Endometrial microvascular endothelial cells (primary cell): ENCODE data around the gene TBX4. TPM values are rescaled to one million over a fixed set of nuclear protein-coding genes. Genes with fewer than 3 reads are reported as not detected.

Source experiments
- in situ Hi-C: cut with HindIII; loops from 2 replicates; pipeline ENCODE4 v1.10.0; 2017; ENCODE audit warnings: low sequenced_read_pairs, low pct_unique_long_range_greater_than_20kb; ENCODE audit errors: inconsistent ontology term
- total RNA-seq: library from RNA; depleted of rRNA; stranded (reverse); fragments of >200 nt; gene quantifications from one replicate; pipeline ENCODE4 v1.2.3, GENCODE V29; 2015; ENCODE audit errors: inconsistent ontology term

Gene TBX4
- total RNA-seq, 1 donor from 2014 or later, result not detected

DNA sequence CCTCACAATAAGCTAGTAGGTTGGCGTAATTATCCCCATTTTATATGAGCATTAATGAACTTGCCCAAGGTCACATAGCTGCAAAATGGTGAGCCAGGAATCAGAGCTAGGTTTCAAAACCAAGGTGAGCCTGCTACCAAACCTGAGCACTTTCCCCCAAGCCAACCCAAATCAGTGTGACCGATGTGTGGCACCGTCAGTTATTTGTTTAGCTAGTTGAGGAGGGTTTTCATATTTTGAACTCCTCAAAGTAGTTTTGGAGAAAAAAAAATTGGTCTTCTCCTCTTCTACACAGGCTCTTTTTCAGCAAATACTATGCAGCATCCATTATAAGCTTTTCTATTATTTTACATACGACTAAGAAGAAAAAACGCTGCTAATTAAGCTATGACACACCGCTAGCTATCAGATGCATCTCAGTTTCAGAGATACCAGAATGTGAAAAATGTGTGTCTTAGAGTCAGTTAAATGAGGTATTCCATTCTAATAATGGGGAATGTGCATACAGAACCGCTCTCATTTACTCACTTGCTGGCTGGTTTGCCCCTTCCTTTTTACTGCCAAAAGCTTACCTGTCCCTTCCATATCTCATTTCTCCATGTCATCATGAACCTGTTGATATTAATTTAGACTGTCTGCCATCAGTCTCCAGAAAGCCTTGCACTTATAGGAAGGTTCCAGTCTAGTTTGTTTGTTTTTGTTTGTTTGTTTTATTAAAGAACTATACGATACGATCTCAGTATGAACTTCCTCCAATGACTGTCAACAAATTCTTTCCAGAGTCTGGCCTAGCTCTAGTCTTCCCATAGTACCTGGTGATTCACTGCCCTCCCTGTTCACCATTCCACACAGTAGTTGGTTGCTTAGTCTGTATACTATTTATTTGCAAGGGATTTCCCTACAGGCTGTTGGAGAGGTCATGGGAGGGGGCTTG is 2.2 kb upstream of the TBX4 start:
- in situ Hi-C loops, result no loop called here

DNA sequence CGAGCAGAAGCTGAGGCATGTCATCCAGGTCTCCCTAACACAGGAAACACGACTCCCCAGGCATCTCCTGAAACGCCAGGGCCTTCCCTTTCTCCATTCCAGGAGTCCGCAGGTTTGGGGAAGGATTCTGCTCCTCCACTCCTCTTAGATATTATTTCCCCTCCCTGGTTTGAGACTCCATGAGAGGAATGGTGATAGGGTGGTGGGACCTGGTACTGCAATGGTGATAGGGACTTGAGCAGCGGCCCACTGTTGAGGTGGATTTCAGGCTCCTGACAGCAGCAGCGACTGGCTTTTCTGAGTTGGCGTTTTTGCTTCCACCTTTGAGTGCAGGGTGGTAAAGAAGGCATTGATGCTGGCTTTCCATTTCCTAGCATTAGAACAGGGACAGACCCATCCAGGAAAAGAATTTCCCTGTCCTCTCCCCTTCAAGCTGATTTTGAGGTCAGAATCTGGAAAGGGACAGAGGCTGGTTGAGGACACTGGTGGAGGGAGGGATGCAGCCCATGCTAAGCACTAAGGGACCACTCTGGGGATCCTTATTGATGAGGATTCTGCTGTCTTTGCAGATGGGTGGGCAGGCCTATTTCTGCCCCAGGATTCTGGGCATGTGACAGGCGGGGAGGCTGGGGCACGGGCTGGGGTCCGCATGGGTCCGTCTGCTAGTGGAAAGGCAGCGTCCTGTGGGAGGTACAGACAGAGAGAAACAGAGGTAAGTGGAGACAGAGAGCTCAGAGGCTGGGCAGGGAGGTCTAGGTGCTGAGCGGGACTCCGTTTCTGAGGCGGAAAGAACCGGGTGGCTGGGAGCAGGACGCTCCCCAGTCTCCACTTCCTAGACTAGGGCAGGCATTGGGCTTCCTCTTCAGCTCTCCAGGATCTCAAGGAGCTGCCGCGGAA is 1.3 kb upstream of the TBX4 start:
- in situ Hi-C loops, result no loop called here

DNA sequence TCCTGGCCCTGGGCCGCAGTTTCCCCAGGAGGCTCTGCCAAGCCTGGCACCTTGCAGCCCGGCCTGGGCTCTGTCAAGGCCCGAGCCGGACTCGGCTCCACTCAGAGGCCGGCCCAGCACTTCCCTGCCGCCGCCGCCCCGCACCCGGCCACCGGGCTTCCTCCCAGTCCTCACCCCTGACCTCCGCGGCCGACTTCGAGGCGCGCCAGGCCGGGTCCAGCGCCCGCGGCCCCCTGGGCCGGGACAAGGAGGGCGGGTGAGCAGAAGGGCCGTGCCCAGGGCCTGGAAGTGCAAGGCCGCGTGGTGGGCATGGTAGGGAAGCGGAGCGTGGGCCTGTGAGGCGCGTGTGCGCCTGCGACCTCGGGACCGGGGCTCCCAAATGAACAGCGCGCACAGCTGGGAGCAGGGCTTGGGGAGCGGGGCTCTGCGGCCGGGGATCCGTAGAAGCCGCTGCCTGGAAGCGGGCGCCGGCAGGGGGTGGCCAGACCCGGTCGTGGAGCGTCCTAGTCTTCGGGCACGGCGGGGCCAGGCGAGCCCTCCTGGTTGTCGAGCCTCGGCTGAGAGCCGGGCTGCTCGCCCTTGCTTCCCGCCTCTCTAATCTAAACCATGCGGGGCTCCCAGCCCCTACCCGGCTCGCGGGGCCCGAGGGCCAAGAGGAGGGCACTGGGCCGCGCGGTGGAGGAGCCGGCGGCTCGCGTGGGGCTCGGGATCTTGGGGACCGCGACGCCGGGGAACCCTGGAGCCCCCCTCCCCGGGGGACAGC is 503 bp upstream of the TBX4 start:
- in situ Hi-C loops, result no loop called here

DNA sequence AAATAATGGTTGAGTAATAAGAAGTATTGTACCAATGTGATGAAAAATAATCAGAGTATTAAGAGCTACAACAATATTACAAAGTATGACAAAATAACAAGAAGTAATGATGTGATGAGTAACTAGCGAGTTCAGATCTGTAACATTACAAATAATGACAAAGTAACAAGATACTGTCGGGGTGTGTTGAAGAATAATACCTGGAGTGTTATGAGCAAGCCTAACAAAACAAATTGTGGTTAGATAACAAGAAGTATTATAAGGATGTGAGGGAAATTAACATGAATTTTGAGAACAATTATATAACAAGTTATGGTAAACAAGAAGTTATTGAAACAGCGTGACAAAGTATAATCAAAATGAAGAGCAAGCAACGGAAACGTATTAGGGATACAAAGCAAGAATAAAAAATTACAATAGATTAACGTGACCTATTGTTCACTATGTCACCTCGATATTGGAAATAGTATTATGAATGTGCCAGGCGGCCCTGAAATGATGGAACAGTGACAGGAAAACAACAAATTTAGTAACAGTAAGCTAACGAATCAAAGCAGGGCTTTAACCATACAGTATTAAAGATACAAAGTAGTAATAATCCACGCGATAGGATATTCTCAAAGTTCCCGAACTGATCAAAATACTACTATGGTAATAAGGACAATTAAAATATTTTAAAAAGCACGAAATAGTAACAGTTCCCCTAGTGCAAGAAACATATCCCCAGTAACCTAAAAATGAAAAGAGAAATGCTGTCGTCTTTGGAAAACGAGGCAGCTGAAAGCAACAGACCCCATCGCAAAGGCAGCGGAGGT is 1.6 kb downstream of the TBX4 start:
- in situ Hi-C loops, result no loop called here

DNA sequence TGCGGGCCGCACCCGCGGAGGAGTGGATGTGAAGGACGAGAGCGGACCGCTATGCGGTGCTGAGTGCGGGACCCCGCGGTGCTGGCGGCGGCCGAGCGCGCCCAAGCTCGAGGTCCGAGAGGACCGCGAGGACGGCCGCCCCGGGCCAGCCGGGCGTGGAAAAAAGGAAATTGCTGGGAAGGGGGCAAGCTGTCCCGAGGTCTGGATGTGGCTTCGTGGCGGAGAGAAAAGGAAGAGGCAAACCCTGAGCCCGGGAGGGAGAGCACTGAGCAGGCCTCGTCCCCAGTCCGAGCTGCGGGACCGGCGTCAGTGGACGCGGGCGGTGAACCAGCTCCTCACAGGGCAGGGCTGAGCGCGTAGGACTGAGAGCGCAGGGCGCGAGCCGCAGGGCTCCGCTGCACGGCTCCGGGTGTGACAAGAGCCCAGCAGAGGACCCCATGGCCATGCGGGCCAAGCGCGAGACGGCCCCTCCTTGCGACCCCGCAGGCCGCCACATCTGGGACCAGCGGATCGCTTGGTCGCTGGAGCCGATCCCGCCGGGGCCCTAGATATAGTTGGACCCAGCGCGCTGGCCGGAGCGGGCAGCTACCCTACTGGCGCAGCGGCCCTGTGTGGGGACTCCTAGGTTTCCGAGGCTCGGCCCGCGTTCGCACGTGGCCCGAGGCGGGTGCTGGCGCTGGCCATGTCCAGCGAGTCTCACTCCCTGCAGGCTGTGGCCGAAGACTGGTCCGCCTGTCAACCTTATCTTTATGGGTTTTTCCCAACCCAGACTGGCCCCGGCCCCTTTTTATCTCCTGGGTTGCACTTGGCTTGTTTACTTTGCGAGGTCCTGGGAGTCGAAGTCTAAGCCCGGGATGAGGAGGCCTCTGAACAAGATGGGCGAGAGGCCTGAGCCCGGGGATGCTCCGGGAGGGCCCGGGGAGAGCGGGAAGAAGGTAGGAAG is 2.4 kb downstream of the TBX4 start:
- in situ Hi-C loops, result no loop called here

DNA sequence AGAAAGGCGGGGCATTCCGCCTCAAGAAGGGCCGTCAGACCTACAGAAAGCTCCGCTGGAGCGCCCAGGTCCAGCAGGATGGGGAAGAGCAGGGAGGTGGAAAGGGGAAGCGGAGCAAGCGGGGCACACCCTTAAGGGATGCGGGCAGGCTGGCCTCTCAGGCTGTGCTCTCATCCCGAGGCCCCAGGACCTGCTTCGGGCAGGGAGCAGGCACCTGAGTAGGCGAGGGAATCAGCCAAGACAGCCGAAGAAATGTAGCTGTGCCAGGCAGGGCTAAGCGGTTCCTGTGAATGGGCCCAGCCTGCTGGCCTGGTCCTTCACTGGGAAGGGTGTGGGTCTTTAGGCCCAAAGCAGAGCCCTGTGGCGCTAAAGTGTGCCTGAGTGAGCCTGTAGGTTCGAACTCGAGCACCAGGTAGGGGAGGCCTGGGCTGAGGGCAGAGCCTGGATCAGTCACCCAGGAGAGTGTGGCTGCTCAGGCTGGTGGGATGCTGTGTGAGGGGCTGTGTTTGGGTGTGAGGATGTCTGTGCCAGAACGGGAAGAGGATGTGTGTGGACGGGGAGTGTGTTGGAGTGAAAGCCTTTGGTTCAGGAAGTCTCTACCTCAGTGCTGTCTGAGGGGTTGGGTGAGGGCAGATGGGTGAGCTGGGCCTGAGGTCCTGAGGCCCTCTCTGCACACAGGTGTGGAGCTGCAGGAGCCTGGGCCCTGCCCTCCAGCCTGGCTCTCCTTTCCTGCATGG is 3.3 kb downstream of the TBX4 start:
- in situ Hi-C loops, result no loop called here

DNA sequence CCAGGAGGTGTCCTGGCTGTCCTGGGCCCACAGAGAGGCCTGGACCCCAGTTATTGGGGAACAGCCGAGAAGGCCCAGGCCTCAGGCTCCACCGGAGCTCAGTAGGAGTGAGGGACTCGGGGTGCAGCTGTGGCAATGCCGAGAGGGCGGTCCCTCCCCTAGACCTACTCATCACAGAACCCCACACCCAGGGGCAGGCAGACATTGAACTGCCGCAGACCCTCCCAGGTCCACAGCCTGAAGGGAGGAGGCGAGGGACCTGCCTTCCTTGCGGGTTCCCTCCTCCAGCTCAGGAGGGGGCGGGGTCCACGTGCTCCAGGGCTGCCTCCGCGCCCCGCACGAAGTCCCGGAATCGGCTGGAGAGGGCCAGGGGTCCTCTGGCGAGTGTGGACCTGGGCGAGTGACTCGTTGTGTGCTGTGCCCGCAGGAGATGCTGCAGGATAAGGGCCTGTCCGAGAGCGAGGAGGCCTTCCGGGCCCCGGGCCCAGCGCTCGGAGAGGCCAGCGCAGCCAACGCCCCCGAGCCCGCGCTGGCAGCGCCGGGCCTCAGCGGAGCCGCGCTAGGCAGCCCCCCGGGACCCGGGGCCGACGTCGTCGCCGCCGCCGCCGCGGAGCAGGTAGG is 3.9 kb downstream of the TBX4 start:
- in situ Hi-C loops, result no loop called here

DNA sequence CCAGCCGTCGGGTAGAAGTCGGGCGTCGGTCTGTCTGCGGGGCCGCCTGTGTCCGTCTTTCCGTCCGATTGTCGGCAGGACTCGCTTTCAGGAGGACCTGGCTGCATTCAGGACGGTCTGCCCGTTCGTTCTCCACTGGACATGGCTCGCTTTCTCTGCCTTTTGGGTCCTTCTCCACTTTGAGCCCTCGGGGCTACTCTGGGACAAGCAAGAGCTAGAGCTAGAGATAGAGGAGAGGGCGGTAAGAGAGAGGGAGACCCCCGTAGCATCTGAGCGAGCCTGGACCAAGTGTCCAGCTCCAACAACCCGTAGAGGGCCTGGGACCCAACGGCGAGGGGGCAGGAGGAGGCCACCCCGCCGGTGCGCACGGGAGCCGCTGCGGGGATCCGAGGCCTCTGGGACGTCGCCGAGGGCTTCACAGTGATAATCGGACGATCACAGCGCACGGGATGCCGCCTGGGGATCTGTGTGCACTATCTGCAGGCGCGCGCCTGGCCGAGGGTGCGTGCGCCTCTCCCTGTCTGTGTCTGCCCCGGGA is 4.5 kb downstream of the TBX4 start:
- in situ Hi-C loops, result no loop called here

DNA sequence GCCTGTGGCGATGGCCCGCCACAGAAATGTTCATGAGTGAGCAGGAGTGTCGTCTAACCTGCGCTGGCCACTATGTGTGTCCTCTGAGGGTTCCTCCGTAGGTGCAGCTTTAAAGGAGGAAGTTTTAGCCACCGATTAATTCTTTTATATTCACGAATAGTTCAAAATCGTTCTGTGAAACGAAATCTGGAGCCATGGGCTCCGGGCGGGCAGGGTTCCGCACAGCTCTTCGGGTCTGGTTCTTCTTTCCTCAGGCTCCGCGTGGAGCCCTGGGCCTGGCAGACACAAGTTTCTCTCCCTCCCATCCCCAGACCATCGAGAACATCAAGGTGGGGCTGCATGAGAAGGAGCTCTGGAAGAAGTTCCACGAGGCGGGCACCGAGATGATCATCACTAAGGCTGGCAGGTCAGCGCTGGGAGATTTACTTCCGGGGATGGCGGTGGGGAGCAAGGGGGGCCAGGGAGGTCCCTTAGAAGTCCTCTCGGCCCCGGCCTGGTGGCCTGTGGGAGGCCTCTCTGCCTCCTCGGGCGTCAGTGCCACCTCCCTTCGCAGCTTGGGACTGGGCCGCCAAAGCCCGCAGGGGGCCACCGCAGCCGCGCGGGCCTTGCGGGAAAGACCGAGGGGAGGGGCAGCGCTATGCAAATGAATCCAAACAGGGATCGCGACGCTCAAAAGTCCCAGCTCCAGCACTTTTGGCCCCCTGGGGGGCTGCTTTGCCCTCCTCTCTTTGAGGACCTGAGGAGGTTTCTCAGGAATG is 5.2 kb downstream of the TBX4 start:
- in situ Hi-C loops, result no loop called here

DNA sequence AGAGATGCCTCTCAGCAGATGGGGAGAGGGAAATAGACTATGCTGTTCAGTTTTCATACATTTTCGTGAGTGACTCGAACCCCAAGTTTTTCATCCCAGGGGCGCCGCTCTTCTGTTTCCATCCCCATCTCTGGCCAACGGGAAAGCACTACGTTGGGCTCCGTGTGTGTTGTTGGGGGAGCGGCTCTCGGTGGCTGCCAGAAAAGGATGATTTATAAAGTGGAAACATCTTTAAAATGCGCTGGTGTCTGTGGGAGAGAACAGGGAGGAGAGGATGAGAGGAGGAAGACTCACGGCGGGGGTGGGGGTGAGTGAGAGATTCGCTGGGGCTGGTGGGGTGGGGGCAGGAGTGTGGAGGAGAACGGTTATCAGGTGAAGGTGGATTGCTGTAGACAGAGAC is 5.8 kb downstream of the TBX4 start:
- in situ Hi-C loops, result no loop called here

DNA sequence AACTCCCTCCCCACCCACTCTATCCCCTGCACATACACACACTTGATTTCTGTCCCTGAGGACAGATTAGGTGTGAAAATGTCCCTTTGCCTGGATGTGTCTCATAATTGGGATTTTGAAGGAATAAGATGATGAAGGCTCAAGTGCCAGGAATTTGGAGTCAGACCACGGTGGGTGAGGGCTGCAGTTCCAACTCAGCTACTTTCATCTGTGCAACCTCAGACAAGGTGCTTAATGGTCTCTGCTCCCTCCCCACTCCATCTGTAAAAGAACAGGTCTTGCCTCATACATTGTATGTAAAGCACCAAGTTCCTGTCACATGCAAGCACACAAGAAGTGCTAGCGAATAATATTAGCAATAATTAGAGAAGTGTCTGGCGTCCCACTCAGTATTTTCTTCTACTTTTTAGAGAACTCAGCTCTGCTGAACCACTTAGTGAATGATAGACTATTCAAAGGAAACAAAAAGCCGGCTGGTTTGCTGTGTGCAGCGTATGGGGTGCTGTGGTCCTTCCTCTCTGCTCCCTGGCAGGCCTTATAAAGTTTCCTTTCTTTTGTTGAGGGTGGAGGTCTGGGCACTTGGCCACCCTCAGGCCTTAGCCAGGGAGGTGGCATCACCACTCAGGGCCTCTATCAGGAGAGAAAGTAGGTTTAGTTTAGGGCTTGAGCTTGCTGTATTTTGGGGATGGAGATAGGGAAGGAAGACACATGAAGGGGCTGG is 6.4 kb downstream of the TBX4 start:
- in situ Hi-C loops, result no loop called here

DNA sequence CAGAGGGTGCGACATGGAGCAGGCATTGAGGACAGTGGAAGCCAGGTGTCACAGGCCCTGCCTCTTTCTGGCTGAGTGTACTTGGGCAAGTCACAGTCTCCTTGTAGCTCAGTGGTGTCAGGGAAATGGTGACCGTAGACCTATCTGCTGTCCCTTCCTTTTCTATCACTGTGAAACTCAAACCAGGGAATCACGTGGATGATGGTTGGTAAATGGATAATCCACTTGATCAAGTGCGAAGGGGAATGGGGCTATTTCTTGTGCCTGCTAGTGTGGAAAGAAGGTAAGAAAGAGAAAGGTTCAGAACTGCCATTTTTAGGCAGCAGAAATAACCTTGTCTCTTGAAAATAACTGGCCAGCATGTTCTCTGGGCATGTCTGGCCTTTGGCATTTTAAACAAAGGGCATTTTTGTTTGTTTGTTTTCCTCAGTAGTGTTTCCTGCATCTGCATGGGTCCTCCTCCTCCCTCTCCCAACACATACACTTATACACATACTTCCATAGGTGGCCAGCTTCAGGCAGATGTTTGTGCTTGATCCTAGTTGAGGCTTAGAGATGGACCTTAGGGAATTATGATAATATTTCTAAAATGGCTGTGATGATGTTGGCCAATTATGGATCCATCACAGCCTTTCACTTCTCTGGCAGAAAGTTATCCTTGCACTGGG is 7.1 kb downstream of the TBX4 start:
- in situ Hi-C loops, result no loop called here

DNA sequence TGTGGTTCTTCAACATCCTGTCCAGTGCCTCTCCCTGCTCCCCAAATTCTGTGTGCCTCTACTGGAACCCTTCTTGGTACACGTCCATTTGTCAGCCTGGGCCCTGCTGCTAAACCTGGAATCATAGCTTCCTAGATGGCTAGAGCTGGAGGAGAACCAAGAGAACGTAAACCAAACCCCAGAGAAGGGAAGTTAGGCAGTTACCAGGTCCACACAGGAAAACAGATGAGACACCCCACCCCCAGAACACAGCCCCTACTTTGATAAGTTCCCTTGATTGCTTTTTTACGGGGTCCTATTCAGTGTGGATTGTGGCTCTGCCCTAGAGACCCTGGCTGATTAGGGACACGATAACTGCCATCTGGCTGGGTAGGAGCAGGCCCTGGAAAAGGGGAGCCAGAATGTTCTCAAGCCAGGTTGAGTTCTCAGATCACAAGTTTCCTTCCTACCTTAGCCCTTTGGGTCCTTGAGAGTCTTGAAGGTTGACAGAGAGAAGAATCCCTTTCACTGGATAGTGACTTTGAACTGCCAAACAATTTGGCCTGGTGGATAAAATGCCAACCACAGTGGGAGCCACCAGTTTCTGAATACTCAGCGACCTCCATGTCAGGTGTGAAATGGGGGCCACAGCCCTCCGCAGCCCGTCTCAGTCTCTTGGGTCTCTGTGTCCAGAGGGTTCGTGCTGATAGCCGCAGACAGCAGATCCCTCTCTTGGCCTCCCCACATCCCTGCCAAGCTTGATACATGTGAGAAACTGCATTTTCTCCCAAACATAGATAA is 7.9 kb downstream of the TBX4 start:
- in situ Hi-C loops, result no loop called here
